Stimulated activated CD4-positive, alpha-beta T cell treated with anti-CD3 and anti-CD28 coated beads, Interleukin-15, amount 100 ng/mL, for 24 hours (primary cell): Measurements from ENCODE around the gene KIAA2012.
"Not testable (repeated sequence)": the region's sequence is repeated elsewhere in the genome, so short reads cannot be mapped to it uniquely, and the experiment has no call there.

Experiments
- DNase-seq: peaks from one replicate; pipeline ENCODE4 v3.0.0-alpha.2; 2020

Gene KIAA2012

GRCh38 chr2:202203348-202203747 is 130.3 kb downstream of the KIAA2012 start:
- no peak for DNase-seq

GRCh38 chr2:202204855-202205254 is 131.8 kb downstream of the KIAA2012 start:
- no peak for DNase-seq

- DNase-seq, result no peak
Measured at GRCh38 chr2:202208526-202208925, 135.5 kb downstream of the KIAA2012 start.

GRCh38 chr2:202215179-202215578 is 142.1 kb downstream of the KIAA2012 start:
- DNase-seq, result no peak

GRCh38 chr2:202221873-202222272 is 148.8 kb downstream of the KIAA2012 start:
- DNase-seq, result no peak

- DNase-seq, result no peak
Measured at GRCh38 chr2:202237787-202238233, 164.8 kb downstream of the KIAA2012 start.

- peak; percentile 94 for DNase-seq
Measured at GRCh38 chr2:202238234-202239197, 165.5 kb downstream of the KIAA2012 start, which contains the start of gene SUMO1. Gene SUMO1 (minus strand): TSS chr2:202238597. CDS start chr2:202238451, 146 bp downstream.

GRCh38 chr2:202247710-202248109 is 174.7 kb downstream of the KIAA2012 start:
- not testable (repeated sequence) for DNase-seq

- DNase-seq, result no peak
Measured at GRCh38 chr2:202249521-202250253, 176.6 kb downstream of the KIAA2012 start.

GRCh38 chr2:202251494-202251893 is 178.4 kb downstream of the KIAA2012 start:
- no peak for DNase-seq
